ENCODE measurements around the gene MLKL.

Gene MLKL

DNA sequence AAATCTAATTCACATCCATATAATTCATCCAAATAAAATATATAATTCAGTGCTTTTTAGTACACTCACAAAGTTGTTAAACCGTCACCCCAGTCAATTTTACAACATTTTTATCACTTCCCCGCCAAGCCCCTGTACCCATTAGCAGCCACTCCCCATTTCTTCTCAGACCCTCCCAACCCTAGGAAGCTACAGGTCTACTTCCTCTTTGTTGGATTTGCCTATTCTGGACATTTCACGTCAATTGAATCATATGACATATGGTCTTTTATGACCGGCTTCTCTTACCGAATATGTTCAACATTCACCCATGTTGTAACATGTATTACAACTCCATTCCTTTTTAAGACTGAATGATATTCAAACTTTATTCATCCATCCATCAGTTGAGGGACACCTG, 19.9 kb upstream of the MLKL start:
- DNase-seq (ENCODE audit: low read depth in 1 of 2, low spot score in 1 of 2): no peak
- no peak overlapping the region for H3K27ac ChIP-seq (replicated peaks)
- no peak overlapping the region for H3K4me3 ChIP-seq (replicated peaks; ENCODE audit: insufficient read depth, low read length)
- H3K27me3 ChIP-seq (ENCODE audit: insufficient read depth, poor library complexity, severe bottlenecking): no peaks in the 10 kb centered on the region
- TF ChIP-seq, protein P1, sequence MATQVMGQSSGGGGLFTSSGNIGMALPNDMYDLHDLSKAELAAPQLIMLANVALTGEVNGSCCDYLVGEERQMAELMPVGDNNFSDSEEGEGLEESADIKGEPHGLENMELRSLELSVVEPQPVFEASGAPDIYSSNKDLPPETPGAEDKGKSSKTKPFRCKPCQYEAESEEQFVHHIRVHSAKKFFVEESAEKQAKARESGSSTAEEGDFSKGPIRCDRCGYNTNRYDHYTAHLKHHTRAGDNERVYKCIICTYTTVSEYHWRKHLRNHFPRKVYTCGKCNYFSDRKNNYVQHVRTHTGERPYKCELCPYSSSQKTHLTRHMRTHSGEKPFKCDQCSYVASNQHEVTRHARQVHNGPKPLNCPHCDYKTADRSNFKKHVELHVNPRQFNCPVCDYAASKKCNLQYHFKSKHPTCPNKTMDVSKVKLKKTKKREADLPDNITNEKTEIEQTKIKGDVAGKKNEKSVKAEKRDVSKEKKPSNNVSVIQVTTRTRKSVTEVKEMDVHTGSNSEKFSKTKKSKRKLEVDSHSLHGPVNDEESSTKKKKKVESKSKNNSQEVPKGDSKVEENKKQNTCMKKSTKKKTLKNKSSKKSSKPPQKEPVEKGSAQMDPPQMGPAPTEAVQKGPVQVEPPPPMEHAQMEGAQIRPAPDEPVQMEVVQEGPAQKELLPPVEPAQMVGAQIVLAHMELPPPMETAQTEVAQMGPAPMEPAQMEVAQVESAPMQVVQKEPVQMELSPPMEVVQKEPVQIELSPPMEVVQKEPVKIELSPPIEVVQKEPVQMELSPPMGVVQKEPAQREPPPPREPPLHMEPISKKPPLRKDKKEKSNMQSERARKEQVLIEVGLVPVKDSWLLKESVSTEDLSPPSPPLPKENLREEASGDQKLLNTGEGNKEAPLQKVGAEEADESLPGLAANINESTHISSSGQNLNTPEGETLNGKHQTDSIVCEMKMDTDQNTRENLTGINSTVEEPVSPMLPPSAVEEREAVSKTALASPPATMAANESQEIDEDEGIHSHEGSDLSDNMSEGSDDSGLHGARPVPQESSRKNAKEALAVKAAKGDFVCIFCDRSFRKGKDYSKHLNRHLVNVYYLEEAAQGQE (IDR thresholded peaks at IDR 0.05; ENCODE audit: insufficient replicate concordance, low read depth): no peak
- TF ChIP-seq GABPA (IDR thresholded peaks at IDR 0.05; ENCODE audit: low read depth): no peak
- no peak; the same call in 1 of the 2 replicates for TF ChIP-seq SPI1 (IDR thresholded peaks at IDR 0.05; ENCODE audit: borderline replicate concordance, low read depth)
- TF ChIP-seq, protein P2, sequence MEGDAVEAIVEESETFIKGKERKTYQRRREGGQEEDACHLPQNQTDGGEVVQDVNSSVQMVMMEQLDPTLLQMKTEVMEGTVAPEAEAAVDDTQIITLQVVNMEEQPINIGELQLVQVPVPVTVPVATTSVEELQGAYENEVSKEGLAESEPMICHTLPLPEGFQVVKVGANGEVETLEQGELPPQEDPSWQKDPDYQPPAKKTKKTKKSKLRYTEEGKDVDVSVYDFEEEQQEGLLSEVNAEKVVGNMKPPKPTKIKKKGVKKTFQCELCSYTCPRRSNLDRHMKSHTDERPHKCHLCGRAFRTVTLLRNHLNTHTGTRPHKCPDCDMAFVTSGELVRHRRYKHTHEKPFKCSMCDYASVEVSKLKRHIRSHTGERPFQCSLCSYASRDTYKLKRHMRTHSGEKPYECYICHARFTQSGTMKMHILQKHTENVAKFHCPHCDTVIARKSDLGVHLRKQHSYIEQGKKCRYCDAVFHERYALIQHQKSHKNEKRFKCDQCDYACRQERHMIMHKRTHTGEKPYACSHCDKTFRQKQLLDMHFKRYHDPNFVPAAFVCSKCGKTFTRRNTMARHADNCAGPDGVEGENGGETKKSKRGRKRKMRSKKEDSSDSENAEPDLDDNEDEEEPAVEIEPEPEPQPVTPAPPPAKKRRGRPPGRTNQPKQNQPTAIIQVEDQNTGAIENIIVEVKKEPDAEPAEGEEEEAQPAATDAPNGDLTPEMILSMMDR (IDR thresholded peaks at IDR 0.05; ENCODE audit: insufficient read depth, low read length): no peak
- no peak for TF ChIP-seq POLR2AphosphoS5 (IDR thresholded peaks at IDR 0.05; ENCODE audit: low read depth)

DNA sequence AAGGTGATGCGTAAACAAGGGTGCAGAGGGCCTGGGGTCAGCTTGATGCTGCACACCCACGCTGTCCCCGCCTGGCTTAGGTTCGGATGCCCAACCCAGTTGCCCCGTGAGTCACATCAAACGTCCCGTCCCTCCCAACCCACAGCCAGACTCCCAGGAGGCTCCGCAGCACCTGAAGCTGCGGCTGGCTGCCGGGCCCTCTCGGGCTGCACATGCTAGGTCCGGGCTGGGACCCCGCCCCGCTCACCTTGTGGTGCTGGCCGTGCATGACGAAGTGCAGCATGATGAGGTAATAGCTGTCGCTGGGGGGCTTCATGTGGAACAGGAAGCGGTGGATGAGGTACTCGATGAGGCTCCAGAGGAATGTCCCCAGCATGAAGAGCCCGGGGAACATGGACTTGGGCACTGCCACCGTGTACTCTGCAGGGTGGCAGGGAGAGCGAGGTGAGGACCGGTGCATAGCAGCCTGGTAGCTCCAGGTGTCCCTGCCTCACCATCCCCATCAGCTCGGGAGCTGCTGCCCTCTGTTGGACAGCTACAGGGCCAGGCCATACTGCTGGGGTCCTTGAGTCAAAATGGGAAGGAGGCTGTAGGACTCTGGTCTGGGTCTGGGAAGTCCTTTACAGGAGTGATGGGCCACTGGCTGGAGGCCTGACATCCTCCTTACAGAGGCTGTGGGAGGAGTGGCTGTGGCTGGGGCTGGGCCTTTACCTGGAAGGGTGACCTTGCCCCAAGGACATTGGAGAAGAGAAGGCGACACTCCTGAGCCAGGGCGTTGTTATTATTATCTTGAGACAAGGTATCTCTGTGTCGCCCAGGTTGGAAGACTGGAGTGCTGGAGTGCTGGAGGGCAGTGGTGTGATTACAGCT, 18.3 kb upstream of the MLKL start:
- Histone ChIP-seq H3K27me3 (ENCODE audit: insufficient read depth, poor library complexity, severe bottlenecking) (no peaks in the 10 kb centered on the region), H3K27ac (replicated peaks) (no peak overlapping the region), H3K4me3 (replicated peaks; ENCODE audit: insufficient read depth, low read length) (no peak overlapping the region)
- no peak for DNase-seq (ENCODE audit: low read depth in 1 of 2, low spot score in 1 of 2)
- TF ChIP-seq POLR2AphosphoS5 (IDR thresholded peaks at IDR 0.05; ENCODE audit: low read depth) (no peak), GABPA (IDR thresholded peaks at IDR 0.05; ENCODE audit: low read depth) (no peak), SPI1 (IDR thresholded peaks at IDR 0.05; ENCODE audit: borderline replicate concordance, low read depth) (no peak)
- TF ChIP-seq, protein P2 (IDR thresholded peaks at IDR 0.05; ENCODE audit: insufficient read depth, low read length): no peak
- TF ChIP-seq, protein P1 (IDR thresholded peaks at IDR 0.05; ENCODE audit: insufficient replicate concordance, low read depth): no peak

DNA sequence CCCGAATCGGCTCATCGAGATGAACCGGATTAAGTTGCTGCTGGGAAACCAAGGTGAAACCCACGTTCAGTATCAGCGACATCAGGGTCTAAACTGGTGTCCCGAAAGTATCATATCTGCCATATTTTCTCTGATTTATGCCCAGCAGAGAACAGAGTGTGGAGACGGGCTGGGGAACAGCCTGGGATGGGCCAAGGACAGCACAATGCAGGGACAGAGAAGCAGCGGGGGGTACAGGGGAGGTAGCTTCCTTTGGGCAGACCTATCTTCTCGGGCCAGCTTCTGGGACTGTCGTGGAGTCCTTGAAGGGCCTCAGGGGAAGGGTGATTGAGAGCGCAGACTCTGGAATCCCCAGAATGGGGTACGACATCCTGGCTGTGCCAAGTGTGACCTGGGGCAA, 17.5 kb upstream of the MLKL start:
- Histone ChIP-seq H3K27me3 (ENCODE audit: insufficient read depth, poor library complexity, severe bottlenecking) (no peaks in the 10 kb centered on the region), H3K4me3 (replicated peaks; ENCODE audit: insufficient read depth, low read length) (no peak overlapping the region), H3K27ac (replicated peaks) (no peak overlapping the region)
- no peak for TF ChIP-seq SPI1 (IDR thresholded peaks at IDR 0.05; ENCODE audit: borderline replicate concordance, low read depth)
- no peak for DNase-seq (ENCODE audit: low read depth in 1 of 2, low spot score in 1 of 2)

DNA sequence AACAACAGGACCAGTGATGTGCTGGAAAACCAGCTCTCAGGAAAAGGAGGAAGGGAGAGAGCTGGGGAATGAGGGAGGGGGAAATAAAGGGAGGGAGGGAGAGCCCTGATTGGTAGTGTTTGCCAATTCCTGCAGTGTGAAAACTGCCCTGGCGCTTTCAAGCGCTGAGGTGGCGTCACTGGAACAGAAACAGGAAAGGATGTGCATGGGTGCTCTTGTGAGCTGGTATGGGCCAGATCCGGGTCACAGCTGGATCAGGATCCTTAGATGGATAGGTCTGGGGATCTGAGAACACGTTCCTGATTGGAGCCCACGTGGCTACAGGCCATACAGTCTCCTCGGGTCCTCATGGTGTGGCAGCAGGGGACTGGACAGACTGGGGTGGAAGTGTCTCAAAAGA, 16.7 kb upstream of the MLKL start:
- no peaks in the 10 kb centered on the region for H3K27me3 ChIP-seq (ENCODE audit: insufficient read depth, poor library complexity, severe bottlenecking)
- no peak for DNase-seq (ENCODE audit: low read depth in 1 of 2, low spot score in 1 of 2)
- no peak overlapping the region for H3K27ac ChIP-seq (replicated peaks)
- TF ChIP-seq SPI1 (IDR thresholded peaks at IDR 0.05; ENCODE audit: borderline replicate concordance, low read depth): no peak
- TF ChIP-seq, protein P1 (IDR thresholded peaks at IDR 0.05; ENCODE audit: insufficient replicate concordance, low read depth): no peak
- H3K4me3 ChIP-seq (replicated peaks; ENCODE audit: insufficient read depth, low read length): no peak overlapping the region

All from HL-60 (cell line).